NCI-H187 treated with DMSO at 0.1 percent for 48 hours (cell line): ENCODE measurements around the gene KIAA1191.
"Not testable (repeated sequence)": the region's sequence is repeated elsewhere in the genome, so short reads cannot be mapped to it uniquely, and the experiment has no call there.

Experiments used
- DNase-seq: peaks from one replicate; lab custom pipeline; 2025; lab: John Stamatoyannopoulos, UW

KIAA1191 gene

GRCh38 chr5:176317534-176318374, 43.8 kb downstream of the KIAA1191 start:
- no peak for DNase-seq

GRCh38 chr5:176305356-176305755, 56.2 kb downstream of the KIAA1191 start:
- not testable (repeated sequence) for DNase-seq
